ENCODE measurements around the gene NT5C3A. TPM values are rescaled to one million over a fixed set of nuclear protein-coding genes. Genes with fewer than 3 reads are reported as not detected.

The NT5C3A gene
- total and polyA plus RNA-seq, 9 of the 15 experiments (the other 6 are each of a cell fraction or from before 2014, with no cell fraction given) = 18.6 to 60.1 (median 40.0) TPM

- TF ChIP-seq, protein P1, sequence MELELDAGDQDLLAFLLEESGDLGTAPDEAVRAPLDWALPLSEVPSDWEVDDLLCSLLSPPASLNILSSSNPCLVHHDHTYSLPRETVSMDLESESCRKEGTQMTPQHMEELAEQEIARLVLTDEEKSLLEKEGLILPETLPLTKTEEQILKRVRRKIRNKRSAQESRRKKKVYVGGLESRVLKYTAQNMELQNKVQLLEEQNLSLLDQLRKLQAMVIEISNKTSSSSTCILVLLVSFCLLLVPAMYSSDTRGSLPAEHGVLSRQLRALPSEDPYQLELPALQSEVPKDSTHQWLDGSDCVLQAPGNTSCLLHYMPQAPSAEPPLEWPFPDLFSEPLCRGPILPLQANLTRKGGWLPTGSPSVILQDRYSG (tag; conservative IDR thresholded peaks at IDR 0.05; ENCODE audit: low read depth) = no peak
- TF ChIP-seq MYC (IDR thresholded peaks at IDR 0.05; ENCODE audit: low read depth, low read length) (no peak), MYC (CRISPR knock-in tag; IDR thresholded peaks at IDR 0.05; ENCODE audit: borderline replicate concordance, low read depth) (no peak), FOS (IDR thresholded peaks at IDR 0.05; ENCODE audit: extremely low read depth, insufficient read length) (no peak), ZNF764 (CRISPR knock-in tag; IDR thresholded peaks at IDR 0.05; ENCODE audit: low read depth) (no peak), SIN3A (IDR thresholded peaks at IDR 0.05; ENCODE audit: borderline replicate concordance in 2 of 2, control insufficient read depth in 1 of 2, low read depth in 2 of 2, low read length in 2 of 2) (no peak), NFXL1 (CRISPR knock-in tag; IDR thresholded peaks at IDR 0.05) (no peak), ZNF384 (IDR thresholded peaks at IDR 0.05; ENCODE audit: low read depth, low read length) (no peak), TGIF2 (CRISPR knock-in tag; IDR thresholded peaks at IDR 0.05) (no peak), PRMT5 (CRISPR knock-in tag; IDR thresholded peaks at IDR 0.05) (no peak)
- TF ChIP-seq, protein P2, sequence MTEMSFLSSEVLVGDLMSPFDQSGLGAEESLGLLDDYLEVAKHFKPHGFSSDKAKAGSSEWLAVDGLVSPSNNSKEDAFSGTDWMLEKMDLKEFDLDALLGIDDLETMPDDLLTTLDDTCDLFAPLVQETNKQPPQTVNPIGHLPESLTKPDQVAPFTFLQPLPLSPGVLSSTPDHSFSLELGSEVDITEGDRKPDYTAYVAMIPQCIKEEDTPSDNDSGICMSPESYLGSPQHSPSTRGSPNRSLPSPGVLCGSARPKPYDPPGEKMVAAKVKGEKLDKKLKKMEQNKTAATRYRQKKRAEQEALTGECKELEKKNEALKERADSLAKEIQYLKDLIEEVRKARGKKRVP (CRISPR knock-in tag; IDR thresholded peaks at IDR 0.05) = no peak
These were observed 10.7 kb upstream of the NT5C3A start (continued) for GRCh38 chr7:33073243-33073642.
